Stimulated activated naive CD4-positive, alpha-beta T cell (primary cell): ENCODE data around the gene PLA2G4E.

Experiments
- DNase-seq, 6 experiments: peaks; one replicate each; lab custom pipeline; 2025; lab: John Stamatoyannopoulos, UW

PLA2G4E gene

DNA sequence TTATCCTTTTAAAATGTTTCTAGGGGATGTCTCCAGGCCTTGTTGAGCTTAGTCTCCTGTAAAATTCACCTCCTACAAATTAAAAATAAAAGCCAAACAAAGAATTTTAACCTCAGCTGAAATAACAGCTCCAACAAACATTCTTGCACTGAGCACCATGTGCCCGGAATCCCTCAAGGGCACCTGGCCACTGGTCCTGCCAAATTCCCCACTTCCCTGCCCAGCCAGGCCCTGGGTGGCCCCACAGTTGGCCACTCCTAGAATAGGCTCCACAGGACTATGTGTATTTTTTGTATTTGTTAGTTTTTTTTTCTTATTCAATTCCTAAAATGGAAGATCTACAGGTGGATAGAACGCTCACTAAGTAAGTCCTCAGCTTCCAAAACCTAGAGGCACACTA is 33.1 kb upstream of the PLA2G4E start:
- no peak for DNase-seq

DNA sequence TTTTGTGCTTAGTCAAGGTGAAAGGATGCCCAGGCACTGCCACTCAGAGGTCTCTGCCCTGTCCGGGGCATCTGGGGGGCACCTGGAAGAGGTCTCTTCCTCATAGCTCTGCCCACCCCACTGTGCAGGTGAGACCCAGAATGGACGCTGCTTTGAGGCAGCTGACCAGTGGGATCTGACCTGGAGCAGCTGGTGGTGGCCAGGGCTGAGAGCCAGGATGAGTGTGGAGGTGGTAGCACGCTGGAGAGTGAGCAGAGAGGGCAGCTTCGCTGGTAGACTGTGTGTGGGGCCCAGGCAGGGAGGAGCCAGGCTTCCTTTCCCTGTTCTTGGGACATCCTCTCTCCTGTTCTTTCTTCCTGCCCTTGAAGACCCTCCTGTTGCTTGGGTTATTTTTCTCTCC is 32.2 kb upstream of the PLA2G4E start:
- DNase-seq: no peak

DNA sequence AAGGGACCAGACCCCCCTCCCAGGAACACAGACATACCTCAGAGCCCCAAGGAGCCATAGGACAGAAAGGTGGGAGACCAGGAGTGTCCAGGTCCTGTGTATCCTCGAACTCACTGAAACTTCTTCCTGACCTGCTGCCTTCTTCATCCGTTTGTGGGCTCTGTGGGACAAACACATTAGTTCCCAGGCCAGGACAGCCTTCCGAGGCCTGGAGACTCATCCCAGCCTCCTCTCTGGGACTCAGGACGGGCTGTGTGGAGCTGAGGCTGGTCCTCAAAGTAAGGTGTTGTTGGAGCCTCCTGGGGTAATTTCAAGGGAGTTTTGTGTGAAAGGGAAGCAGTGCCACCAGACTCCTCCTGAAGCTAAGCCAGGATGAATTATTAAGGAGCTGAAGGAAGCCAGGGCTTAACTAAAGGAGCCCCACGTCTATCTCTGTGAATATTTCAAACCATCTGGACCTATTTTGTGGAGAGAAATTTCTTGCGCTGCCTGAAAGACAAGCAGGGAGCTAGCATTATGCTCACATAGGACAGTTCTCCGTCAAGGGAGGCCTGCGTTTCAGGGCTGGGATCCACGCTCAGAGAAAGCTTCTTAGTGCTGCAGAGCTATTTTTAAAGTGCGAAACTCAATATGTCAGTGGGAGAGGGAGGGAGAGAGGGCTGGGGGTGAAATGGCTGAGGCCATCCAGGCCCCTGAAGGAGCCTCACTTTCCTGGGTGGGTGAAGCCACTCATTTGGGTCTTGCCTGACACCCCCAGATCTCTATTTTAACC is 29.8 kb upstream of the PLA2G4E start:
- no peak for DNase-seq

DNA sequence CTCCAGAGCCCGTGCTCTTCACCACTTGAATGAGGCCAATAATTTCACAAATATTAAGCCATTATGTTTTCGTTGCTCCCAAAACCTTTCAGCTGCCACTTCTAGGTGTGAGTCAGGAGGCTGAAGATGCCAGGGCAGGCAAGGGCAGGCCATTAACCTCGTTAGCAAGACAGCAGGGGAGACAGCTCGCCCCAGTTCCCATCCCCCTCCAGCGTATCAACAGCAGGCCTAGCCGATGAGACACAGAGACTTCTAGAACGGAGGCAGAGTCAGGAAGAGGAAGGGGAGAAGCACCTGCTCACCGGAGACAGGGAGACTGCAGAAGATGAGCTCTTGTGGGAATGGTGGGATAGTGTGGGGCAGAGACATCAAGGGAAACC is 28.0 kb upstream of the PLA2G4E start:
- DNase-seq: no peak

DNA sequence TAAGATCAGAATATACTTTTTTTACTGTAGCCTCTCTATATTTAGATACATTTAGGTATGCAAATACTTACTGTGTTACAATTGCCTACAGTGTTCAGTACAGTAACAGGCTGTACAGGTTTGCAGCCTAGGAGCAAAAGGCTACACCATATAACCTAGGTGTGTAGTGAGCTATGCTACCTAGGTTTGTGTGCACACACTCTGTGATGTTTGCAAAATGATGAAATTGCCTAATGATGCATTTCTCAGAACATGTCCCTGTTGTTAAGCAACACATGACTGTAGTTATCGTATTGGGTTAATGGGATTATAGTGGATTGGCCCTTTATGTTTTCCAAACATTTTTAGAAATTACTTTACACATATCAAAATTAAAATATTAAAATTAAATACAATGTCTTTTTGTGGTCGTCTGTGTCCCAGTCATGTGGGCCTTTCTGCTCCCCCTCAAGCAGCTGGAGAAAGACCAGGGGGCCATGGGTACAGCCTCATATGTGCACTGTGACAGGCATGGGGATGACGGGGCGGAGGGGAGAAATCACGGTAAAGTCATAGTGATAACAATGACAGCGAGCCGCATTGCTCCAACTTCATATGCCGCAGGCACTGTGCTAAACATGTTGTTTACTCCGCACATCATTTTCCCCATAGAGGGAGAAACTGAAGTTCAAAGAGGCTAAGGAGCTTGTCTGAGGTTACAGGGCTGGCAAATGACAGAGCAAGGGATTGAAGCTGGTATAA is 27.4 kb upstream of the PLA2G4E start:
- no peak for DNase-seq

DNA sequence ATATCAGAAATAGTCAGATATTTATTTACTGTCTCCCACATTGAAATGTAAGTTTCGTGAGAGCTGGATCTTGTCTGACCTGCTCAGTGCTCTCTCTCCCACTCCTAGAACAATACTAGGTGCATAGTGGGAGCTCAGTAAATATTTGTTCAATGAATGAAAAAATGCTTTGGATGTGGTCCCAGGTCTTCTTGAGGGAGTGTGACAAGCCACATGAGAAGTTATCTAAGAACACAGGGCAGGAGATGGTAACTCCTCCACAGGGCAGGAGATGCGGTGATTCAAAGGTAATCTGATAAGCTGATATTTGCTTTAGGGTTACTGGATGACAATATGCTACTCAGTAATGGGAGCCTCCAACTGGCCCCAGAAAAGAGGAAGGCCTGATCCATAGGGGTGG is 25.8 kb upstream of the PLA2G4E start:
- DNase-seq: no peak

DNA sequence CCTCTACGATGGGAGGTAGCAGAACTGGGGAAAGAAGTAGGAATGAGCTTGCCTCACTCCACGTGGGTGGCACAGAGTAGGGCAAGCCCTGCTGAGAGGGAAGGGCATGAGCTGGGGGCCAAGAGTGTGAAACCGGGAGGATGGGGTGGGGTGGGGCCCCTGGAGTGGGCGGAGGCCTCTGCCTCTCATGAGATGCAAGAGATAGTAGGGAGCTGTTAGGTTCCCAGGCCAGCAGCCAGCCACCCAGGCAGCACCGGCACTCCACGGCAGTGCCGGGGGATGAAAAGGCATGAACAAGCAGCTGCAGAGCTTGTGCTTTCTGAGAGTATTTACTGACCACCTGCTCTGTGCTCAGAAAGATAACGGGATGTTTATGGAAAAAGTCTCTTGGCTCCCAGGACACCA is 24.4 kb upstream of the PLA2G4E start:
- DNase-seq: no peak

DNA sequence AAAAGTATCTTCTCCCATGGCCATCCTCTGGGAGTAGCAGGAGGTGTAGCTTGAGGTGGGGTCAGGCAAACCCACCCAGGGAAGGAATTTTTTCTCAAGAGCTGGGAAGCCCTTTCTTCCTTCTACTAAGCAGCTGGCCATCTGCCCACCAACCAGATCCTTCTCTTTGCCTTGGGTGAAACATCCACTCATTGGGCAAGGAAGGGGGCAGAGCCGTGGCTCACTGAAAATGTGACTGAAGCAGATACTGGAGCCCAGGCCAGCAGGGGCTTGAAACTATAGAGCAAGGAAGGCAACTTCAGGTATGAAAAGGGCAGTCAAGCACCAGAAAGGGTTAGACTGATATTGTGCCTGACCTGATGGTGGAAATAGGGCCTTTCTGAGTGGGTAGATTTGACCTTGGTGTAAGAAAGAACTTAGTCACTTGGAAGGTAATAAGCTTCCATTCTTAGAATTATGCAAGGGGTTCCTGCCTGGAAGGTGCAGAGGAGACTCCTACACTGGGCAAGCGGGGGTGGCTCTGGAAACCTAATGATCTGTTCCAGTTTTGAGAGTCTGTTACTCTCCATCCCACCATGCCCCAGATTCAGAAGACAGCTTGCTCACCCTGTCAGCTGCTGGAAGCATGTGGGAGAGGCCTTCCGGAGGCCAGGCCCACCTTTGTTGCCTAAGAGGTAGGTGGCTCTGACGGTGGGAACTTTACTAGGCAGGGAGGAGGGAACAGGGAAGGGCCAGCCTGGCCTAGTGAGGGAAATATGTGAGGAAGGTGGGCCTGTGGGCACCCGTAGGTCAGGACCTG is 22.0 kb upstream of the PLA2G4E start:
- no peak for DNase-seq

DNA sequence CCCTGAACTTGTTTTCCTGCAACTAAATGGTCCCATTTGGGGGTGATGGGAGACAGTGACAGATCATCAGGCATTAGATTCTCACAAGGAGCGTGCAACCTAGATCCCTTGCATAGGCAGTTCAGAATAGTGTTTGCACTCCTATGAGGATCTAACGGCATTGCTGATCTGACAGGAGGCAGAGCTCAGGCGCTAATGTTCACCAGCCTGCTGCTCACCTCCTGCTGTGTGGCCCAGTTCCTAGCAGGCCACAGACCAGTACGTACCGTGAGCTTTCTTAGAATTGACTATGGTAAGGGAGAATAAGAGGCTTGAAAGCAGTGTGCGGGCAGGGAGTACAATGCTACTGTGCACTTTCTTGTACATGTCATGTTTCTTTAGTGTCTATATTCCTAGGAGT is 17.6 kb upstream of the PLA2G4E start:
- no peak for DNase-seq

DNA sequence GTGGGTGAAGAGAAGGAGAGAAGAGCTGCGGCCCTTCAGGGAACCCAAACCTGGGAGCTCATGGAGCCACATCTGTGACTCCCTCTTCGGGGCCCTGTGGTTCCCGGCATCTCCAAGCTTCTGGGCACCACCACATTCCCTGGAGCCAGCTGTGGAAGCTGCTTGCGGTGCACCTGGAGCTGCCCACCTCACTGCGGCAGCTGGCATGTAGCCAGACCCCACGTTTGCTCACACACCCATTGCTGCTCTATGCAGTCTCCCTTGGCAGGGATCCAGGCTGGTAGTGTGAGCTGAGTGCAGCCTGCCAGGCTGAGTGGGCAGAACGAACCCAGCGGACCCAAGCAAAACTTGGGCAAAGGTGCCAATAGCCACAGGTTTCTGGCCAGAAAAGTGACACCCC is 16.8 kb upstream of the PLA2G4E start:
- DNase-seq: no peak

DNA sequence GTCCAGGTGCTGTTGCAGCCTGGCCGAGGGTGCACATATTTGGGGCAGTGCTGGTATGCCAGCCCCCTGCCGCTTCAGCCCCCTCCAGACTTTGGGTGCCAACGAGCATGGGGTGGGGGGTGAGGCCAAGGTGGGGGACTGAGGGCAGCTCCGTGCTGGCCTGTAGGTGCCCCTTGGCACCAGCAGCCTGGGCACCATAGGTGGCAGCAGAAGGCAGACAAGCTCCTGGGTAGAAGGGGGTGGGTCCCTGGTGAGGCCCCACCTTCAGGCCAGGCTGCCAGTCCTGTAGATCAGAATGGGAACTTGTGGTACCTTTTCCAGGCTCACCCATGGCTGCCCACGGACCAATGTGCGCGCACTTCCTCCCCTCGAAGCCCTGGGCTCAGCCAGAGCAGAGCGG is 16.1 kb upstream of the PLA2G4E start:
- DNase-seq: no peak

DNA sequence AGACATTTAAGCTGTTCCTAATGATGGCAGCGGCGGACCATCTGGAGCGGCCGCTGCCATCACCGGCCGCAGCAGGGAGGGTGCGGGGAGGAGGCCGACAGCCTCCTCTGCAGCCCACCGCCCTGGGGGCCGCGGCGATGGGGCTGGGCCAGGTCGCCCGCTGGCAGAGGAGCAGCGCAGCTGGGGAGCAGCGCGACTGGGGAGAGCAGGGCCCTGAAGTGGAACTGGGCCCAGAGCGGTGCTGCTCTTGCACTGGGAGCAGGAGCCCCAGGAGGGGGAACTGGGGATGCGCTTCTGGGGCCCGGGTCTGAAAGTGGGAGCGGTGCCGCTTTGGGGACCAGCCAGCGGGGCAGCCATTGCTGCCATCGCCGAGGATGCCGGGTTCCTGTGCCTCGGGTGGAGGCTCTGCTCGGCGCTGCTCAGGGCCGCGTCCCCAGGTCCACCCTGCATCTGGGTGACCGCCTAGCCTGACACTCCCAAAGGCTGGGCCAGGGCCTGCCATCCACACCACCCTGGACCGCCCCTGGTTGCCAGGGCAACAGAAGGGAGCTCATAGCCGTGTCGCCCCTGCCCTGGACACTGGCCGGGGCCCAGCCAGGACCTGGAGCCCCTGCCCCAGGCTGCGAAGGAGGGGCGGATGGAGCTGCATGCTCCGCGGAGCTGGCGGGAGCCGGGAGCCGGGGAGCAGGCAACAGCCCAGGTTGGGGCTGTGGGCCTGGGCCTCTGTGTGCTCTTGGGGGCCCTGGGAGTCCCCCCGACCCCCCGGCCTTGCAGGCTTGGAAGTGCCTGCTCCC is 15.5 kb upstream of the PLA2G4E start:
- DNase-seq: no peak

DNA sequence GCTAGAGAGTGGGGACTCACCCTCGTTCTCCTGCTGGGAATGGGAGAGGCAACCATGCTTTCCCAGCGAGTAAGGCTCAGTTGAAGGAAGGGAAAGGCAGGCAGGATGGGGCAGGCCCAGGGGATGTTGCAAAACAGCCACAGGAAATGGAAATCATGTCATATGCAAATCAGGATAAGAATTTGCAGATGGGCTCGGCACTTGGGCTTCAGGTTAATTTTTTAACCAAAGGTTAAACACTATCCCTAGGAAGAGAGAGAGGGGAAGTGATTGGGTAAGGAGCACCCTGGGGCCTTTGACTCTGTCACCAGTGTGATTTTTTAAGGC is 14.6 kb upstream of the PLA2G4E start:
- DNase-seq: no peak

DNA sequence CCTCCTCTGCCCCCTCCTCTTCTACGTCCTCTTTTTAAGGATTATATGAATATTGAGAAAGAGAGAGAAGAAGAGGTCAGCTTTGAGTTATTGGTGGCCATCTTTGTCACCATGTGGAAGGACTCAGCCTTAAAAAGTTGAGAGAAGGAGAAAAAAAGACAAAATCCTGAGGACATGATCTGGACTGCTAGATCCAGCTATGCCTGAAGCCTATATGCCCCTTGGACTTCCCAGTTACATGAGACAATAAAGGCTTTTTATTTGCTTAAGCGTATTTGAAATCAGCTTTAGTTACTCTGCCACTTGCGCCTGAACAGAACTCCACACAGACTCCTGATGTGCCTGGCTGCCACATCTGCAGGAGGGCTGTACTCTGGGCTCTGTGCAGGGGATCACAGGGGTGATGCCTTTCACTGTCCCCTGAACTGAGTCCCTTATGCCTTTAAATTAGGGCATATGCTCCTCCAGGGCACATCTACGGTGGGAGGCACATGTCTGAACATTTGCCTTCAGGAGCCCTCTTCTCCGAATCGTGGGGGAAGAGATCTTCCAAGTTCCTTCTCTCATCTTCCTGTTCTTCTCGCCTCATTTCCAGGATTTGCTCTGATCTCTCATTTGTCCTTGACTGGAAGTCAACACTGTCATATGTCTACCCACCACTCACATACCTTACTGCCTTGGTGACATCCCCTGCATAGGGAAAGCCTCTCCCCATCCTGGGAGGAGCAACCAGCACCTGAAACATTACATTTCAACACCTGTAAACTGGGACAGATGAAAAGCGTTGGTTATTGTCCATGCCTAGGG is 14.0 kb upstream of the PLA2G4E start:
- DNase-seq: no peak

DNA sequence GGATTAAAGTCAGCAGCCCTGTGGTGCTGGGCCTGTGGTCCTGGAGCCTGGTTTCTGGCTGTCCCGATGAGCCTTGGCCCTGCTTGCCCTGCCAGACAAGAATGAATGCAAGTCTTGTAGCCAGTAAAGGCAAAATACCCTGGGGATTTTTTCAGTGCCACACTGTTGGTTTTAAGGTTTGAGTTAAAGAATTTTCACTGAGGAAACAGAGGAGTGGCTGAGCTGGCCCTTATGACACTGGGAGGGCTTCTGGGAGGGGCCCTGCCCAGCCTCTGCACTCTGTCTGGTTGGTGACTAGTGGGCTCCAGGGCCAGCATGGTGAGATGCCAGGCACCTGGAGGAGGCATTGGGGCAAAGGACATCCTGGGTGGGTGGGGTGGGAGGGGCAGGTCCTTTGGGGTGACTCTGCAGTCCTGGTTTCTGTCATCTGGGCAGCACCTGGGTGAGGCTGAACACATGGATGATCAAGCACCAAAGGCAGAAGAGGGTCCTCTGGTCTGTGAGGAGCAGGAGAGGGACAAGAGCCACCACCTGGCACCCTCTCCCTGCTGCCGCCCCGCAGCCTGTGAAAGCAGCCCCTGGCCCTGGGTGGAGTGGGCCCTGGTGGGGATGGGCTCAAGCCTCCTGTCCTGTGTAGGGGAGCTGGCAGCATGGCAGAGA is 12.5 kb upstream of the PLA2G4E start:
- DNase-seq: no peak

DNA sequence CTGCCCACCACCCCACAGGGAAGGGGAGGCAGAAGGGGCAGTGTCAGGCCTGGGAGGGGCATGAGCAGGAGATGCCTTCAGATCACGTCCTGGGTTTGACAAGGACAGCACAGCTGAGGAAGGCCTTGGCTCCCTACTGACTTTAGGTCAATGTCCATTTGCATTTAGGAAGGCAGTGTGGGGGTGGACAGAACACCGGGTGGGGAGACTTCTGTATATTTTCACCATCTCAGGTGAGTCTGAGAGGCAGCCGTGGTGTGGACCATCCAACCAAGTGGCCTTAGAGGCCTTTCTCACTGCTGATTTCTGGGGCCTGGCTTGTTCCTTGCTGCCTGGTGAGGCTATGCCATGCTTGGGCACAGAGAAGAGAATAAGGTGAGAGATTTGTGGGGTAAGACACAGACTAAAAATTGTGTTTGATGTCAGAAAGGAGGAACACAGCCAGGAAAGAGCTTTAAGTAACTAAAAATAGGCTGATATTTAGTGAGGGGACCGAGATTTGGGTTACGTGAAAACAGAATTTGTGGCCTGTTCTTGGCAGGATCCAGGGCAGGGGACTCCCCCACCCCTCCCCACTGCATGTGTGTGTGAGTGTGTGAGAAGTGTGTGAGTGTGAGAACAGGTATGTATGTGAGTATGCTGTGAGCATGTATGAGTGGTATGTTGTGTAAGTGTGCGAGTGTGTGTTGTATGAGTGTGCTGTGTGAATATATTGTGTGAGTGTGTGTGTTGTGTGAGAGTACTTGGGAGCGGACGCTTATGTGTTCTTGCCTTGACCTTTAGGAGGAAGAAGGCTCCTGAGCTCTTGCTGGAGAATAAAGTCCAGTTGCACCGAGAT is 11.8 kb upstream of the PLA2G4E start:
- no peak for DNase-seq

DNA sequence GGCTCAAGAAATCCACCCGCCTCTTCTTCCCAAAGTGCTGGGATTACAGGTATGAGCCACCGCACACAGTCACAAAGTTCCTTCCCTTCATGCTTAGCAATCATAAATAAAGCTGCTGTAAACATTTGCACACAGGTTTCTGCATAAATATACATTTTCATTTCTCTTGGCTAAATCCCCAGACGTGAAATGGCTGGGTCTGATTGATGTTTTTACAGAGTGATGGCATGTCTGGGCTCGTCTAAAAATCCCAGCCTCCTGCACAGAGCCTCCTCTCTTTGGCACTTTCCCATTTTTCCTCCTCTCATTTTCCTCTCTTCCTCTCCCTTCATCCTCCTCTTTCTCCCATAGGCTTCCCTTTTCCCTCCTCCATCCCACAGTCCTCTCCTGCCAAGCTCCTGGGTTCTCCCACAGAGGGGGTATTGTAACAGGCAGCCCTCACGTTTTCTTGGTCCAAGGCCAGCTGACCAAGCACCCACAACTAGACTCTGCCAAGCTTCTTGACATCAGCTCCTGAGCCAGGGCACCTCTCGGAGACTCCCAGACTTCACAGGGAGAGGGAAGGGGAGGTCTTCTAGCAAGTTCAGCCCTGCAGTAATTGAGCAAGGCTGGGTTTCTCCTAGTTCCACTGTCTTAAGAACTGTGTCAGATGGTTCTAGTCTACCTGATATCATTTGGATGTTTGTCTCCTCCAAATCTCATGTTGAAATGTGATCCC is 10.5 kb upstream of the PLA2G4E start:
- DNase-seq: no peak

DNA sequence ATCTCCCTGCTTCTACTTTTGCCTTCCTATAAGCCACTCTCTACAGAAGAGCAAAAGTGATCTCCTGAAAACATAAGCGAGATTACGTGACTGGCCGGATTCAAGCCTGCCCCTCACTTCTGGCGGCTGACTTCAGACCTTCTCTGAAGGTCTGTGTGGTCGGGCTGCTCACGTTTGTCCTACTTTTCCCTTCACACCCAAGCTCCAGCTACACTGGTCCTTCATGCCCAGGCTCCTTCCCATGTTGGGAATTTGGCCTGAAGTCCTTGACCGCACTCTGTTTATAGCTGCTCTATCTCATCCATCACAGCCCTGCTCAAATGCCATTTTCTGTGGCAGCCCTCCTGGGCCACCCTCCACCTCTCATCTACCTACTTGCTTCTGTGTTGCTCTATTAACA is 6.7 kb upstream of the PLA2G4E start:
- no peak for DNase-seq

DNA sequence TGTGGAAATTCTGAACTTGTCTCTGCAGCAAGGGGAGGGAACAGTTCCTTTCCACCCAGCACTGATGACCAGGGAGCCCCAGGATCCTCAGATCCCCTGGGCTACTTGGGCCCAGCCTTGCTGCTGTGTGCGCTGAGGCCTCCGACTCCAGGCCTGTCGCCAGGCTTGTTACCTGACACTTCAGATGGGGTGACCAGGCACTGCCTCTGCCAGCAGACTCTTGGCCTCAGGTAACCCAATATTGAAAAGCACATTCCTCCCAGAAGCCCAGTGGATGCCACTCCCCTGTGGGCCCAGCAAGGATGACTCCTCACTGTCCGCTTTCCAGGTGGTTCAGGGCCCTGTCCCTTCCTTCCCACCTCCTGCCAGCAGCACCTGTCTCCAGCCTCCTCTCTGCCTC is 3.5 kb upstream of the PLA2G4E start:
- no peak for DNase-seq
